GM19351 (cell line): Measurements from ENCODE around the gene MATN1.
"Not testable (repeated sequence)": the region's sequence is repeated elsewhere in the genome, so short reads cannot be mapped to it uniquely, and the experiment has no call there.

ENCODE experiments used
- ATAC-seq: cut with Tn5 transposase; IDR thresholded peaks from one replicate; pipeline ENCODE4 v1.9.1; 2021; ENCODE audit warnings: mild to moderate bottlenecking, moderate library complexity; ENCODE audit not compliant: unreplicated experiment

MATN1 gene

DNA sequence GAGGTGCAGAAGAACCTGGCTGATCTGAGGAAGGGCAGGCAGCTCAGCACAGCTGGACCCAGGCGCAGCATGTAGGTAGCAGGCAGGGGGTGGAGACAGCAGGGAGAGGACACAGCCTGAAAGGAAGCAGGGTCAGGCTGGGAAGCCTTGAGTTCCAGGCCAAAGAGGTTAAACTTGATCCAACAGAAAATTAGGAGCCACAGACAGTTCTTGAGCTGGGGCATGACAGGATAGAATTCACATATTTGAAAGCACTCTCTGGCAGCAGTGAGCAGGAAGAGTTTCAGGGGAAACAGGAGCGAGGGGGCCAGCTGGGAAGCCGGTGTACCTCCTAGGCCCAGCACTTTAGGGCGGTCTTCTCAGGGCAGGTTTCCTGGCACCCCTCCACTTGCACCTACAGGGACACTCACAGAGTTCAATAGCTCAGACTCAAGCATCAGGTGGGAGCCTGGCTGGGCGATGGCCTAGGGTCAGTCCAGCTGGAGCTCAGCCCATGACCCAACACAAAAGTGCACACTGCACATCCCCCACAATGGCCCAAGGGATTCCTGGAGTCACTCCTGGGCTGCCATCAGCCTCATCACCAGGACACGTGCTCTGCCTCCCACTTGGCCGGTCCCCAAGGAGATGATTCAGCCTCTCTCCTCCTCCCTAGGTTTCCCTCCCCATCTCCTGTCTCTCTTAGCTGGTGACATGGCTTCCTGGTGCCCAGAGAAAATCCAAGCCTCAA, 22.7 kb downstream of the MATN1 start:
- no peak for ATAC-seq

DNA sequence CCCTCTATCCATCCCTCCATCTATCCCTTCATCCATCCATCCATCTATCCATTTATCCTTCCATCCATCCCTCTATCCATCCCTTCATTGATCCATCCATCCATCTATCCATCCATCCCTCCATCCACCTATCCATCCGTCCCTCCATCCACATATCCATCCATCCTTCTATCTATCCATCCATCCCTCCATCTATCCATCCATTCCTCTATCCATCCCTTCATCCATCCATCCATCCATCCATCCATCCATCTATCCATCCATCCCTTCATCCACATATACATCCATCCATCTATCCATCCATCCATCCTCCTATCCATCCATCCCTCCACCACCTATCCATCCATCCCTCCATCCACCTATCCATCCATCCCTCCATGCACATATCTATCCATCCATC, 23.6 kb downstream of the MATN1 start:
- ATAC-seq: no peak

- ATAC-seq: no peak
Observed at GRCh38 chr1:30698401-30698981, 24.9 kb downstream of the MATN1 start.

GRCh38 chr1:30697571-30698376, 25.6 kb downstream of the MATN1 start:
- ATAC-seq: no peak

GRCh38 chr1:30696831-30697230, 26.6 kb downstream of the MATN1 start:
- ATAC-seq: no peak

DNA sequence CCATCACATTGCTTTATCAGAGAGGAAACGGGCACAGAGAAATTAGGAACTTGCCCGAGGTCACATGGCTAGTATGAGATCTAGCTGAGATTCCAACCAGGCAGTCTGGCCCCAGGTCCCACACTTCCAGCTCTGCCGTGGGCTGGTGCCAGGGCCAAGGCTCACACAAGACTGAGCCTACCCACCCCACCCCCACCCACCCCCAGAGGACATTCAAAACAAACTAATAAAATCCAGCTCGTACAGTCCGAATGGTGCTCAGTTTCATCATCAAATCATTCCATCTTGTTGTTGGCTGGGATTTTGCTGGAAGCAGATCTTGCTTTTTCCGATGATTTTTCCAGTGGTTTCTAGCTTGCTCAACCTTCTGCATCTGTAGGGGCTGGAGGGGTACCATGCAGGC, 27.9 kb downstream of the MATN1 start:
- no peak for ATAC-seq

DNA sequence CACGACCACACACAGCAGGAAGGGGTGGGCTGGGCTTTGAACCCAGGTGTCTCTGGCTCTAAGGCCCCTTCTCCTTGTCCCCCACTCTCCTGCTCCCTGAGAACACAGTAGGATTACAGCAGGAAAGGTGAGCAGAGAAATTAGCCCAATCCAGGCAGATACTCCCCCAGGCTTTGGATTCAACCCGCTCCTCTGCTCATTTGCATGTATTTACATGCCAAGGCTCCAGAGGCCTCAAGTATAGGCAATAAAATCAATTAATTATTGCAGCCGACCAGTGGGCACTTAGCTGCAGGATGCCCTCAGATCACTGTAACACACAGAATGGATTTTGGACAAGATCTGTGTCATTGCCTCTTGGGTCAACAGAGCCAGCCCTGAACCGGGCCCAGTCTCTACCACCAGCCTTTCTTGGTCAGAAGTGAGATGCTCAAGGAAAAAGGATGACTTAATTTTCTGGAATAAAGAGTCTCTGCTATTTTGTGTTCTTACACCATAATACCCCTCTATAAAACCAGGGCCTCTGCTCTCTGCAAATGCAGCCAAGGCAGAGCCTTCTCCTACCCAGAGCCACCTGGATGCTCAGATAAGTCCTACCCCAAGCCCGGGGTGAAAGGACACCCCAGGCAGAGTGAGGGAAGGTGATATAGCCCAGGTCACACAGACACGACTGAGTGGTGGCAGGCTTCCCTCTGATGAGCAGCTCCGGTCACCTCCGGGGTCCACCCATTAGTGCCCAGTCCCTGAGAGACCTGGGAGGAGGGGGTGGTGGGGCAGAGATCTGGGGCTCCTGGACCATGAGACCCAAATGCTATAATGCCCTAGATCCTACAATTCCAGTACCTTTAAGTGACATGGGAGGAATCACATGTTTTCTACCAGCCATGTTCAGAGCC, 28.9 kb downstream of the MATN1 start:
- no peak for ATAC-seq

DNA sequence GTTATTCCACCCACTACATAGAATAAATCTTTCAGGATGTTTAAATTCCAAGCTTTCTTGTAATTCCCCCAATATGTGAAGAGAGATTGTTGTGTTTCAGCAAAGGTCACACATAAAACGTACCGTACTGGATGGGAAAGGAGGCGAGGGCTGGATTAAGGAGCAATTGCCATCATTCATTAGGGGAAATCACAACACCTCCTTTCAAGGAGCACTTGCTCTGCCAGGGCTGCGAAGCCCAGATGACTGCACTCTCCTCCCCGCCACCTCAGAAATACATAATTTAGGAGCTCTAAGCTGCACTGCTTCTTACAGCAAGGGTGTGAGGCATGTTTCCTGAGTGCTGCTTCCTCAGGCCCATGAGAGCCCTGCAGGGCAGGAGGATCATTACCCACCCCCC, 29.6 kb downstream of the MATN1 start:
- no peak for ATAC-seq

GRCh38 chr1:30693366-30693765, 30.0 kb downstream of the MATN1 start:
- ATAC-seq: no peak

DNA sequence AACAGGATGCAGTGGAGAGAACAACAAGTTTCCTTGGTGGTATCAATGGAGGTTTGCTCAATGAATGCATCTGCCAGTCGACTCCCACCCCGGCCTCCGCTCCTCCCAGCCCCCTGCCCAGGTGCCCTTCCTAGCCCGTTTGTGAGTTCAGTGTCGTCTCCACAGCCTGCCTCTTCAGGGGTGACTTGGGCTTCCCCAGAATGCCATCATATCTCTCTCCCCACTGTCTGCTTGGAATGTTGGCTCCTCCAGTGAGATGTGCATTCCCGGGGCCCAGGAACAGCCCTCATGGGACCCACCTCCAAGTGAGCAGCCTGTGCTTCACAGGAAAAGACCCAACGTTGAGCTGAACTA, 30.5 kb downstream of the MATN1 start:
- no peak for ATAC-seq

DNA sequence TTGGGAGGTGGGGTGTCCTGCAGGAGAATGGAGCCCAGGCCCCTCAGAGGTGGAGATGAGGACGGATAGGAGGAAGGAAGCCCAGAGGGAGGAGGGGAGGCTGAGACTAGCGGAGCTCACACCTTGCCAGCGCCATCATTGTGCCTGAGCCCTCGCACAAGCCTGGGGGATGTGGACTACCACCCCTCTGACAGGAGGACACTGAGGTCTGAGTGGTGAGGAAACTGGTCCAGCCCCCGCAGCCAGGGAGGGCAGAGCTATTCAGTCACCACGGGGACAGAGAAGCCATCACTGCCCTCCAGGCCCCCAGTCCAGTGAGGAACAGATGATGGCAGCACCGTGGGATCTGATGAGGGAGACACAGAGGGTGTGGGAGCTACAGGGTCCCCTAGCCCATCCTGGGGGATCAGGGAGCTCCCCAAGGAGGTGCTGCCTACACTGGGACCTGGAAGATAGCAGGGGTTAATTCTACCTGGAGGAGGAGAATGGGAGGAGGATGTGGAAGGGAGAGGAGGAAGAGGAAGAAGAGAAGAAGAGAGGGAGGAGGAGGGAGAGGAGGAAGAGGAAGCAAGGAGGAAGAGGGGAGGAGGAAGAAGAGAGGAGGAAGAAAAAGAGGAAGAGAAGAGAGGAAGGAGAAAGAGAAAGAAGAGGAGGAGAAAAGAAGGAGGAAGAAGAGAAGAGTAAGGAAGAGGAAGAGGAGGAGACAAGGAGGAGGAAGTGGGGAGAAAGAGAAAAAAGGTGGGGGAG, 31.0 kb downstream of the MATN1 start:
- no peak for ATAC-seq

GRCh38 chr1:30691480-30691879, 31.9 kb downstream of the MATN1 start:
- no peak for ATAC-seq

DNA sequence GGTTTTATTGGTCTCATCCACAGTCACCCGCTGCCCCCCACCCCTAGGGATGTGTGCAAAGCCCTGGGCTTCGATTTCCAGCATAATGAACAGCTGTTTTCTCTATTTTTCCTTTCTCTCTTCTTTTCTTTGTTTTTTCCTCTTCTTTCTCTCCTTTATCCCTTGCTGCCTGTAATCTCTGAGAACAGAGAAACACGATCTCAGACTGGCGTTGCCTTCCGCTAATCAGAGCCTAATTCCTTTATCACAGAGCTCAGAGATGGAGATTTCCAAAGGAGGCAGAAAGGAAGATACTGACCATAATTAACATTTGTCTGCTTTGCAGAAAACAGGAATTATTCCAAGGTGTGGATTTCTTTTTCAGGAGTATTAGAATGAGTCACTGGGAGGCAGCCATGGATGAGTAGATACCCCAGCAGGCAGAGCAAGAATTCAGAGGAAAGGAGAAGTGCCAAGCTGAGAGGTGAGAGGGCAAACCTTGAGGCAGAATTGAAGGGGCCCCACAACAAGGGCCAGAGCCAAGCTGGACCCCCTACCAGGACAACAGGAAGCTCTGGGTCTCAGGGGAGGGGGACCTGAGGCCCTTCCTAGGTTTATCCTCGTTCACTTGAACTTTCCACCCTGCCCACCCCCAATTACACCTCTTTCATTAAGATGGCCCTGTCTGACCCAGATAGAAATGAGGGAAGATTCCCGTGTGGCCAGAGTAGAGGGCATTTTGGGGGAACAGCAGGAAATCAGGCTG, 33.3 kb downstream of the MATN1 start:
- ATAC-seq: no peak

DNA sequence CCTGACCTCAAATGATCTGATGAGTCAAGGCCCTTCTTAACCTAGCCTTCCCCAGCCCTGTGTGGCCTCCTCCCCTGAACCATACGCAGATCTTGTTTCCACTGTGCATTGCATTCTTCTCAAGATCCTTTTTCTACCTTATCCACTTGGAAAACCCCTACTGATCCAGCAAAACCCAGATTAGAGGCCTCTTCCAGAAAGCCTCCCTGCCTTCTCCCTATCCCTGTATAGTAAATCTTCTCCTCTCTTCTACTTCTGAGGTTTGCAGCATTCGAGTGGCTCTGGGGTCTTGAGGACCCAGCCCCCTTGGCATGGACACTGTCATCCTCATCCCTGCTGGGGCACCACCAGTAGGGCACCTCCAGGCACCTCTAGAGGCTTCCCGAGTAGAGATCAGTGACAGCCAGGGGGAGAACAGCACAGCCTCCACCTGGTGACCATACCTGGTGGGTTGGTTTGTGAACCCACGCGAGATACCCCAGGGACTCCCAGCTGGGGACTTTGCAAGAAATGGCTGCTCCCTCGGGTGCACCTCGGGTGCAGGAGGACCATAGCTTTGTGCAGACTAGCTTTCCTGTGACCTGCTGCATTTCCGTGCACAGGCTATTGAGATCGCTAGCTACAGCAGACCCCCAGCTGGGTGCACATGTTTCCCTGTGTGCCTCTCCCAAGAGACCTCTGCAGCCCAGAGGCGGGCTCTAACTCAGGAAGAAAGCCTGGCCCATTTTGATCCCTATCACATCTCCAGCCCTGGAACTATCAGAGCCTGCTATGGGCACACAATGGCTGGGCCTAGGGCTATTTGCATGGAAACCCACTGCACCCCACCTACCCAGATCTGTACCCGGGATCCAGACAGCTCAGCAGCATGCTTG, 34.2 kb downstream of the MATN1 start:
- ATAC-seq: no peak

DNA sequence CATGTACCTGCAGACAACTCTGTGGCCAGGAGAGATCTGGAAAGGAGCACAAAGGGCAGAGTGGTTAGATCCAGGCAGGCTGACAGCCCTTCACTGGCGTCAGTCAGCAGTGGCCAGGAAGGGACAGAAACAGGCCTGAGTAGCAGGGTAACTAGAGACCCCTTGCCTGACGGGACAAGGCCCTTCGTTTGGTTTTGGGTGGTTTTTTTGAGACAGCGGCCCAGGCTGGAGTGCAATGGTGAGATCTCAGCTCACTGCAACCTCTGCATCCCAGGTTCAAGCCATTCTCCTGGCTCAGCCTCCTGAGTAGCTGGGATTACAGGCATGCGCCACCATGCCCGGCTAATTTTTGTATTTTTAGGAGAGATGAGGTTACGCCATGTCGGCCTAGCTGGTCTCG, 34.9 kb downstream of the MATN1 start:
- ATAC-seq: not testable (repeated sequence)

- no peak for ATAC-seq
Observed at GRCh38 chr1:30687886-30688285, 35.5 kb downstream of the MATN1 start.

GRCh38 chr1:30686236-30686935, 37.0 kb downstream of the MATN1 start:
- no peak for ATAC-seq

DNA sequence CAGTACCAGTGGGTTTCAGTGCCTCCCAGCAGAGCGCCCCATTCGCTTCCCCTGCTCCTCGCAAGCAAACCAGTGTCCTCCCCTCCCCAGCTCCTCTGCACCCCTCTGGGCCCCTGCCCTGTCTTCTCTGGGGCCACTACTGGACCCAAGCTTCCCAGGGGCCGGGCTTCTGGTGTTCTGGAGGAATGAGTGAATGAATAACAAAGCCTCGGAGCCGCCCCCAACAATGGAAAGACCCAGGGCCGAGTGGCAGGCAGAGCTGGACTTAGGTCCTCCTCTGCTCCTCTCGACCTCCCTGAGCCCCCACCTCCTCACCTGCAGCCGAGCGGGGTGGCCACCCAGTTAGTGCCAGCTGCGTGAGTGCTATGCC, 37.6 kb downstream of the MATN1 start:
- ATAC-seq: no peak
